Left kidney (tissue), 2 donors: ENCODE measurements around the gene CLN3. TPM values are rescaled to one million over a fixed set of nuclear protein-coding genes. Genes with fewer than 3 reads are reported as not detected.
"Not testable (repeated sequence)": the region's sequence is repeated elsewhere in the genome, so short reads cannot be mapped to it uniquely, and the experiment has no call there.

ENCODE experiments used
- DNase-seq: peaks from one replicate; pipeline ENCODE4 v3.0.0-alpha.2; 2013
- polyA plus RNA-seq: library from polyadenylated mRNA; unstranded; fragments of 120-200 nt; gene quantifications from one replicate; pipeline ENCODE4 v1.2.1, GENCODE V29; 2013; ENCODE audit not compliant: insufficient read length

The CLN3 gene
- polyA plus RNA-seq, 1 donor: 32.5 TPM

- DNase-seq: no peak
These were observed 28.8 kb upstream of the CLN3 start for GRCh38 chr16:28520672-28521071.

DNA sequence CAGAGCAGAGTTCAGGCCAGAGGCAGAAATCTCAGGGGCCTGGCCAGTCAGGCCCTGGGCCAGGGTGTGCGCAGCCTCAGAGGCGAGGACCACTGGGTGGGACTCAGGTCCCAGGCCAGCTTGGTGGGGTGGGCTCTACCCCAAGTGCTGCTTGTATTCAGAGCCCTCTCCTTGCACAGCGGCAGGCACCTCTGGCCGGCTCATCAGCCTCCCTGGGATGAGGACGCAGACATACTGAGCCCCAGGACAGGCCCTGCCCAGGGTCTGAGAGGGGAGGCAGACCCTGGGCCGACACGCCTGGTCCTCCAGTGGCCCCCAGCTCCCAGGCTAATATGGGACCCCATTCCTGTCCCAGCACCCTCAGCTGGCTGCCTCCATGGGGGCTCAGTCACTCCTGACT, 22.4 kb upstream of the CLN3 start:
- no peak for DNase-seq

DNA sequence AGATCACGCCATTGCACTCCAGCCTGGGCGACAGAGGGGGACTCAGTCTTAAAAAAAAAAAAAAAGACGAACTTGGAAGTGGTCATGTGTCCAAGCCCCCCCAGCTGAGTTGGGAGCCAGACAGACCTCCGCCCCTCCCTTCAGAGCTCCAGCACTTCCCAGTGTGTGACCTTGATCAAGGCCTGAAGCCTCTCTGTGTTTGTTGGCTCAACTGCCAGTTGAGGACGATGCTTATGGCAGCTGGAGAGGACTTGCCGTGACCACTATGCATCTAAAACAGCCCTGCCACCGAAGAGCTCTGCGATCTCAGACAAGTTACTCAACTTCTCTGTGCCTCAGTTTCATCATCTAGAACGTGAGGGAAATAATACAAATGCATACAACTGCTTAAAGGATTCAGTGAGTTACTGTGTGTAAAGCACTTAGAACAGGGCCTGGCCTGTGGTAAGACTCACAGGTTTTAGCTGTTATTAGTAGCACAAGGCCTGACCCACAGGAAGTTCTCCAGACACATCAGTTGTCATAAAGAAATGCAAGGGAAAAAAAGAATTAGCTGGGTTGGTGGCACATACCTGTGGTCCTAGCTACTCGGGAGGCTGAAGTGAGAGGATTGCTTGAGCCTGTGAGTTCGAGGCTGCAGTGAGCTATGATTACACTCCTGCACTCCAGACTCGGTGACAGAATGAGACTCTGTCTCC, 21.8 kb upstream of the CLN3 start:
- DNase-seq: no peak

DNA sequence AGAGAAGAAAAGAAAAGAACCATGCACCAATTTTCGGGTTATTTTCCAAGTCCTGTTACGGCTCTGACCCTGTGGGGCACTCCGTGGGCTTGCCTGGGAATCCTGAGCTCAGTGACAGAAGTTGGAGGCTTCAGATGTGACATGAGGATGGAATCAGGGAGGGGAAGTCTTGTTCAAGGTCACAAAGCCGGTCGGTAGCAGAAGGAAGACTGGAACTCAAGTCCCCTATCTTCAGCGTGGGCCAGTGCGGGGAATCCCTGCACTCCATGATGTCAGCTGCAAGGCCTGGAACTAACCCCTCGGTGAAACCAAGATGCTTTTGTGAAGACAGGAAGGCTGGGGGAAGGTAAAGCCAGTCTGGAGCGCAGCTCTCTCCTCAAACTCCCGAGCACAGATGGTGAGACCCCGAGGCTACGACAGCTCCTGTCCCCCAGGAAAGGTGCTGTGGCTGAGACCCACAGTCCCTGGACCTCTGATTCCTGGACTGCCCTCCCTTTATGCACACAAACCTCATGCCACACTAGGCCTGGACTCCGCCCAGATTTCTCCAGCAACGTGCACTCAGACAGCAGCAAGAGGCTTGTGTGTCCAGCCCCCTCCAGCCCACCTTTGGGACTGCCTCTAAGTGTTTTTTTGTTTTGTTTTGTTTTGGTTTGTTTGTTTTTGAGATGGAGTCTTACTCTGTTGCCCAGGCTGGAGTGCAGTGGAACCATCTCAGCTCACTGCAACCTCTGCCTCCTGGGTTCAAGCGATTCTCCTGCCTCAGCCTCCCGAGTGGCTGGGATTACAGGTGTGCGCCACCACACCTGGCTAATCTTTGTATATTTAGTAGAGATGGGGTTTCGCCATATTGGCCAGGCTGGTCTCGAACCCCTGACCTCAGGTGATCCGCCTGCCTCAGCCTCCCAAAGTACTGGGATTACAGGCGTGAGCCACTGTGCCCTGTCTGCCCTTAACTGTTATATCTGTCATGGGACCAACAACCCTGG, 20.2 kb upstream of the CLN3 start:
- DNase-seq: no peak

DNA sequence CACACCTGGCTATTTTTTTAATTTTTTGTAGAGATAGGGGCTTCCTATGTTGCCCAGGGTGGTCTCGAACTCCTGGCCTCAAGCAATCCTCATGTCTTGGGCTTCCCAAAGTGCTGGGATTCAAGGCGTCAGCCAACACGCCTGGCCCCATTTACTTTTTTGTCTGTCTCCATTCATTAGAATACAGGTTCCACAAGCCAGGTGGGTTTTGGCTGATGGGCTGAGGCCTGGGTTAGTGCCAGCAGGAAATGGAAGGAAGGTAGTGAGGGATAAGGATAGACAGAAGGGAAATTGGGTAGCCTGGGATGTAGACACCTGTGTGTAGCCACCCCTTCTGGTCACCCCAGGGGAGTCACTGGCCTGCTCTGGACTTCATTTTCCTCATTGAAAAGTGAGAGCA, 19.2 kb upstream of the CLN3 start:
- DNase-seq: no peak

DNA sequence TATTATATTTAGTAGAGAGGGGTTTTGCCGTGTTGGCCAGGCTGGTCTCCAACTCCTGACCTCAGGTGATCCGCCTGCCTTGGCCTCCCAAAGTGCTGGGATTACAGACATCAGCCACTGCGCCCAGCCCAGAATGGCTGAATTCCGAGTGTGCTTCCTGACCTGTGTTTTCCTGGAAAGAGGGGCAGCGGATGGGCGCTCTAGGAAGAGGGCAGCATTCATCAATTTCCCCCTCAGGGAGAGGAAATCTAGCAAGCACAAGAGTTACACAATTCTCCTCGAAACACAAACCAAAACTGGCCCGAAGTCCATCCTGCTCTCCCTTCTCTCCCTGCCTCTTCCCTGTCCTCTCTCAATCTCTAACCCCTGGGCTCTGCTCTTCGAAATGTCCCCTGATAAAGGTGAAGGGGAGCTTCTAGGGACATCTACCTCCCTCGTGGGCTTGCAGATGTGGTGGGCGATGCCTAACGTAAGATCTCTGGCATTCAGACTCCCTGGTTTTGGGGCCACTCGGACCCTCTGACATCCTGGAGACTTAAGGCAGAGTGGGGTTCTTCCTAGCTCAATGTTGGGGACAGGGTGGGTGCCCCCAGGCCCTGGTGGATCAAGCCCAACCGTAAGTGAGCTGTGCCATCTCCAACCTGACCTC, 13.7 kb upstream of the CLN3 start:
- DNase-seq: no peak

DNA sequence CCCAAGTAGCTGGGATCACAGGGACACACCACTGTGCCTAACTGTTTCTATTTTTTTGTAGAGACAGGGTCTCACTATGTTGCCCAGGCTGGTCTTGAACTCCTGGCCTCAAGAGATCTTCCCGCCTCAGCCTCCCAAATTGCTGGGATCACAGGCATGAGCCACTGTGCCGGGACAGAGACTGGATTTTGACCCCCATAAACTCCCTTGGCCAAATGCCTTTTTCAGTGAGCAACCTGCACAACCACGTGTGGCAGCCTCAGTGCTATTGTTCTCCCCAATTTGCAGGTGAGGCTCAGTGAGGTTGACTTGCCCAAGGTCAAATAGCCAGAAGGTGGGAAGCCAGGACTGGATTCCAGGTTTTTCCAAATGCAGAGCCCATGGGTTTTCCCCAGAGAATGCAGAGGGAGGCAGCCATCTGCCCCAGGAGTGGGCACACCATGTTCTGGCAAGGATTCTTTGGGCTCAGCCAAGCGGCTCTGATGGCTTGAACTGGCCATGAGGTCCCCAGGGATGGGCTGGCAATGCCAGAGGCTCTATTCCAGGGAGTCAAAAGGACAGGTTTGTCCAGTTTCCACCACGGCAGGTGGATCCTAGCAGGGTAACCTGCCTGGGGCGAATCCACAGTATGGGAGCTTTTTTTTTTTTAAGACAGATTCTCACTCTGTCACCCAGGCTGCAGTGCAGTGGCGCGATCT, 13.0 kb upstream of the CLN3 start:
- no peak for DNase-seq

- no peak for DNase-seq
These were observed 11.8 kb upstream of the CLN3 start for GRCh38 chr16:28503470-28504259.

DNA sequence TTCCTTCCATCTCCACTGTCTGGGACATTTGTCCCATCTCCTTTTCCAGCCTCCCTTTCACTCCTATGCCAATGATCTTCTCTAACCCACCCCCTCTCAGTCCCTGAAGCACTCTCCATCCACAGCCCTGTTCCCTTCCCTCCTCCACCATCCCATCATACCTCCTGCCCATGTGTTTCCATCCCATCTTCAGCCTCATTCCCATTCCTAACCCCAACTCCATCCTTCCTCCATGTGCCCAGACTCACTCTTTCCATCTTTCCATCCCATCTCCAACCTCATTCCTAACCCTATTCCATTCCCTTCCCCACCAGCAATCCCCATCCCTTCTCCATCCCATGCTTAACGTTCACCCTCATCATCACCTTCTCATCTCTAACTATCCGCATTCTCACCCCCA, 10.4 kb upstream of the CLN3 start:
- DNase-seq: no peak

DNA sequence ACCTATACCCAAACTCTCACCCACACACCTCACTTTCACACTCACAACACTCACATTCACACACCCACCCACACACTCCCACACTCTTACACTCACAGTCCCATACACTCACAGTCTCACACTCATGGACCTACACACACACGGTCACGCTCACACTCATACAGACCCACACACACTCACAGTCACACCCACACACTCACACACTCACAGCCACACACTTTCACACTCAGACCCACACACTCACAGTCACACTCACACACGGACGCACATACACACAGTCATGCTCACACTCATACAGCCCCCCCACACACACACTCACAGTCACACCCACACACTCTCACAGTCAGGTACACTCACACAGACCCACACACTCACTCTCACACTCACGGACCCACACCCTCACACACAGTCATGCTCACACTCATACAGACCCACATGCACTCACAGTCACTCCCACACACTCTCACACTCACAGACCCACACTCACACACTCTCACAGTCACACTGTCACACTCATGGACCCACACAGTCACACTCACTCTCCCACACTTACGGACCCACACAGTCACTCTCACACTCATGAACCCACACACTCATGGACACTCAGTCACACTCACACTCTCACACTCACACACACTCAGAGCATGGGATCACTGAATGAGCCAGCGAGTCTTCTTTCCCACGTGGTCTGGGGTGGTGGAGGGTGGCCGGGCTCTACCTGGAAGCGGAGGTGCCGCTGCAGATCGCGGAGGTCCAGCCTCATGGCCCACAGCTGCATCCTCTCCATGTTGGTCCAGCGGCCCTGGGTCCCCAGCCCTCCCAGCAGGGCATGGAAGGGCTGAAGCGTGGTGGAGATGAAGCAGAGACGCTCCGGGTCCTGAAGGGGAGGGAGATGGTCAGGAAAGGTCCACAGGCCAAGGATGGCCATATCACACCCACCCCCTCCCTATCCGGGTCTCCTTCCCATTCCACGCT, 9.7 kb upstream of the CLN3 start:
- DNase-seq: no peak

- not testable (repeated sequence) for DNase-seq
These were observed 8.8 kb upstream of the CLN3 start for GRCh38 chr16:28500476-28501180.

DNA sequence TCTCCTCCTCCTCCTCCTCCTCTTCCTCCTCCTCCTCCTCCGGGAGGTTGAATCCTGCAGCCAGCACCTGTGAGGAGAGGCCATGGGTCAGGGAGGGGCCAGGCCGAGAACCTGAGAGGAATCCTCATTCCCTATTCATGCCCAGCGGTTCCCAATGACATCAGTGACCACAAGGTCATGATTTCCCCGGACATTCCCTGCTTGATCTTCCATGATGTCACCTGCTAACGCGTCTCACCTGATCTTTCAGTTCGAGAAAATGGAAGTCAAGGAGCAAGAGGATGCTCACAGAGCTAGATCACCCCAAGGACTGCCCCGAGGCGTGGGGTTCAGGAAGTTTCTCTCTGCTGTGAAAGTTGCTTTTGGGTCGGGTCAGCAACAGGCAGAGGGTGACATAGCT, 8.0 kb upstream of the CLN3 start:
- no peak for DNase-seq

- no peak for DNase-seq
These were observed 7.0 kb upstream of the CLN3 start for GRCh38 chr16:28498666-28499381.

GRCh38 chr16:28497861-28498599, 6.2 kb upstream of the CLN3 start:
- no peak for DNase-seq

- DNase-seq: no peak
These were observed 5.5 kb upstream of the CLN3 start for GRCh38 chr16:28497386-28497785.

DNA sequence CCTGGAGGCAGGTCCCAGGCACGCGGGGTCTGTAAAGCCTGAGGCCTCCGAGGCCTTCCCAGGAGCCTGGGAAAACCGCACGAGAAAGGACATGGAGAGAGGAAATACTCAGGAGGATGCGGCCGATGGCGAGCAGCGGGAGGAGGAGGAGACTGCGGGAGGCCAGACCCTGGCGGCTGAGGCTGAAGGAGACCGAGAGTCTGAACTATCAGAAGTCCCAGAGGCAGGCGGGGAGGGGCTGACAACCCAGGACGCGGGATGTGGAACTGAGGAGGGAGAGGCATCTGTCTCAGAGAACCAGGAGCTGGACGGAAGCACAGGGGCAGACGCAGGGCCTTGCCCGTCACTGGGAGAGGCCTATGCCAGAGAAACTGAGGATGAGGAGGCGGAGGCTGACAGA, 5.0 kb upstream of the CLN3 start:
- no peak for DNase-seq

DNA sequence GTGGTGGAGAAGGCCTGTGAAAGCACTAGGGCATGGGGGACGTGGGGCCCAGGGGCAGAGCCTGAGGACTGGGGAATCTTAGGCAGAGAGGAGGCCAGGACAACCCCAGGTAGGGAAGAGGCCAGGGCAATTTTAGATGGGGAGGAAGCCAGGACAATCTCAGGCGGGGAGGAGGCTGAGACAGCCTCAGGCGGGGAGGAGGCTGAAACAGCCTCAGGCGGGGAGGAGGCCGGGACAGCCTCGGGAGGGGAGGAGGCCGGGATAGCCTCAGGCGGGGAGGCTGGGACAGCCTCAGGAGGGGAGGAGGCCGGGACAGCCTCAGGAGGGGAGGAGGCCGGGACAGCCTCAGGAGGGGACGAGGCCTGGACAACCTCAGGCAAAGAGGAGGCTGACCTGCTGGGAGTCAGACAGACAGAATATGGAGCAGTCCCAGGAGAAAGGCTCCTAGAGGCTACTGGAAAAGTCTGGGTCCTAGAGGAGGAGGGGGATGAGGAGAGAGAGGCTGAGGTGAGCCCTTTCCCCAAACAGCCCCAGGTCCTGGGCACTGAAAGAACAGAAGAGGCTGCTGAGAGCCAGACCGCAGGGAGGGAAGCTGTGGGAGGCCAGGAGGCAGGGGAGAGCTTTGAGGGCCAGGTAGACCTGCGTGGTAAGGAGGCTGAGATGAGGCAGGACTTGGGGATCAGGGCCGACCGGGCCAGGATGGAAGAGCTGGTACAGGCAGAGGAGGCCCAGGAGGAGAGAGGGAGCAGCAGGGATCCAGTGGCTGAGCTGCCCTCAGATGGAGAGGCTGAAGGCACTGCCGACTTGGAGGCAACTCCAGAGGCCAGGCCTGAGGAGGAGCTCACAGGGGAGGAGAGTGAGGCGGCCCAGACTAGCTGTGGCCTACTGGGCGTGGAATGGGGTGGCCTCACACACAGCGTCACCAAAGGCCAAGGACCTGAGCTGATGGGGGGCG, 4.2 kb upstream of the CLN3 start:
- DNase-seq: no peak
